CD8-positive, alpha-beta memory T cell (primary cell): ENCODE data around the gene GNGT2. TPM values are rescaled to one million over a fixed set of nuclear protein-coding genes. Genes with fewer than 3 reads are reported as not detected.

Source experiments
- CTCF ChIA-PET: fragments of 350-600 bp; sonication (Branson Sonifier 250); formaldehyde crosslinking; loops from one replicate; lab custom pipeline; 2021; ENCODE audit warnings: antibody characterized with exemption; lab: Charles Lee
- POLR2A ChIA-PET: fragments of 350-600 bp; sonication (Branson Sonifier 250); formaldehyde crosslinking; loops from one replicate; lab custom pipeline; 2021; ENCODE audit warnings: antibody characterized with exemption; lab: Charles Lee
- DNase-seq, 5 donors: peaks; one replicate each; pipeline versions ENCODE4 v3.0.0 to v3.0.0-alpha.2; 2020 to 2022; ENCODE audit warnings: mixed read lengths in 1 of 5
- H3K27ac ChIP-seq: one replicate; pipeline ENCODE4 v1.7.0; 2013; ENCODE audit warnings: low read depth, mild to moderate bottlenecking, low read length, moderate library complexity
- H3K27me3 ChIP-seq: 2 replicates; pipeline ENCODE4 v1.7.0; 2013; ENCODE audit warnings: low read length, mild to moderate bottlenecking; ENCODE audit not compliant: insufficient read depth, poor library complexity, severe bottlenecking
- H3K36me3 ChIP-seq: 2 replicates; pipeline ENCODE4 v1.7.0; 2013; ENCODE audit warnings: mild to moderate bottlenecking, low read length, moderate library complexity; ENCODE audit not compliant: insufficient read depth
- H3K4me1 ChIP-seq: 2 replicates; pipeline ENCODE4 v1.7.0; 2013; ENCODE audit warnings: mild to moderate bottlenecking, low read length, moderate library complexity; ENCODE audit not compliant: insufficient read depth
- H3K4me3 ChIP-seq: 2 replicates; pipeline ENCODE4 v1.7.0; 2013; ENCODE audit warnings: mild to moderate bottlenecking, low read length
- H3K9me3 ChIP-seq: 2 replicates; pipeline ENCODE4 v1.7.0; 2013; ENCODE audit warnings: mild to moderate bottlenecking, low read length
- H3K27ac Mint-ChIP-seq, 8 donors: one replicate each; pipeline ENCODE4 v1.8.0; 2020 to 2021; ENCODE audit warnings: mixed read lengths in 8 of 8, mild to moderate bottlenecking in 6 of 8, inconsistent platforms in 3 of 8, moderate library complexity in 3 of 8
- H3K27me3 Mint-ChIP-seq, 2 donors: one replicate each; pipeline ENCODE4 v1.8.0; 2020 to 2021; ENCODE audit warnings: mixed read lengths in 2 of 2, mild to moderate bottlenecking in 1 of 2, moderate library complexity in 1 of 2
- H3K36me3 Mint-ChIP-seq, 3 donors: one replicate each; pipeline ENCODE4 v1.8.0; 2020 to 2021; ENCODE audit warnings: mixed read lengths in 3 of 3, inconsistent platforms in 1 of 3, mild to moderate bottlenecking in 1 of 3
- H3K4me1 Mint-ChIP-seq, 3 donors: one replicate each; pipeline ENCODE4 v1.8.0; 2020 to 2021; ENCODE audit warnings: mixed read lengths in 3 of 3, inconsistent platforms in 1 of 3, mild to moderate bottlenecking in 1 of 3
- H3K4me3 Mint-ChIP-seq, 7 donors: one replicate each; pipeline ENCODE4 v1.8.0; 2020 to 2021; ENCODE audit warnings: mixed read lengths in 7 of 7, mild to moderate bottlenecking in 6 of 7, moderate library complexity in 4 of 7, inconsistent platforms in 2 of 7
- H3K9me3 Mint-ChIP-seq, 5 donors: one replicate each; pipeline ENCODE4 v1.8.0; 2020 to 2022; ENCODE audit warnings: mixed read lengths in 5 of 5, mild to moderate bottlenecking in 3 of 5, moderate library complexity in 2 of 5, inconsistent platforms in 1 of 5
- polyA plus RNA-seq: library from polyadenylated mRNA; unstranded; fragments of 300-500 nt; fragmentation: Illumina TruSeq; gene quantifications from one replicate; pipeline ENCODE4 v1.2.3, GENCODE V29; 2021
- total RNA-seq, 2 experiments: library from RNA; stranded (reverse); gene quantifications; one replicate each; pipeline ENCODE4 v1.2.3, GENCODE V29; 2021

GNGT2 gene
- total and polyA plus RNA-seq, 3 experiments from 2014 or later = 24.0 to 33.6 (median 26.5) TPM

DNA sequence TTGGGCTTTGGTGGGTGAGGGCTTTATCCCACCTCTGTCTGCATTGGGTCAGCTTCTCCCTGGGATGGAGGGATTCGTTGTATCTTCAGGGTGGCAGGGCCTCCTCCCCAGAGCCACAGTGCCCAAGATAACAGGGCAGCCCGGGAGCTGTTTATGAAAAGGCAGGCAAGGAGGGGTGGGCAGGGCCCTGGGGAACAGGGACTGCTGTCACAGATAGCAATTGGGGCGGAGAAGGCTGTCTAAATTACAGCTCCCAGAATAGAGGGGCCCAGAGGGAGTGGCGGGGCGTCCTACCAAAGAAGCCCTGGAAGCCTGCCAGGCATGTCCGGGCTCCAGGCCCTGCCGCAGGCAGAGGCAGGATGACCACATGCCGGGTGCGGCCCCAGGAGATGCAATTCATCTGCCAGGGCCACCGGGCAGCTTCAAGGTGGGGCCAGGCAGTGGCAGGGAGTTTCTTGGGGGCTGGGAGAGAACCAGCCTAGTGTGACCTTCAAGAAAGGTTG lies 39.0 kb upstream of the GNGT2 start:
- H3K36me3 Mint-ChIP-seq = peaks cover 0 to 4% (median 0%) of the 10 kb centered on the region in 3 donors
- CTCF ChIA-PET = no interaction called here
- H3K36me3 ChIP-seq = no peaks in the 10 kb centered on the region
- peaks cover 13 to 17% of the 10 kb centered on the region in 2 donors for H3K27me3 Mint-ChIP-seq
- H3K4me1 ChIP-seq = no peaks in the 10 kb centered on the region
- H3K4me3 ChIP-seq = no peak overlapping the region
- H3K9me3 Mint-ChIP-seq = no peaks in the 10 kb centered on the region
- H3K4me3 Mint-ChIP-seq = peak overlapping the region in 1 of 7 donors; percentile 18
- no peak overlapping the region for H3K27ac Mint-ChIP-seq
- POLR2A ChIA-PET = no interaction called here
- no peaks in the 10 kb centered on the region for H3K27me3 ChIP-seq
- no peaks in the 10 kb centered on the region for H3K9me3 ChIP-seq
- no peak for DNase-seq
- no peaks in the 10 kb centered on the region for H3K4me1 Mint-ChIP-seq
- H3K27ac ChIP-seq = no peak overlapping the region

DNA sequence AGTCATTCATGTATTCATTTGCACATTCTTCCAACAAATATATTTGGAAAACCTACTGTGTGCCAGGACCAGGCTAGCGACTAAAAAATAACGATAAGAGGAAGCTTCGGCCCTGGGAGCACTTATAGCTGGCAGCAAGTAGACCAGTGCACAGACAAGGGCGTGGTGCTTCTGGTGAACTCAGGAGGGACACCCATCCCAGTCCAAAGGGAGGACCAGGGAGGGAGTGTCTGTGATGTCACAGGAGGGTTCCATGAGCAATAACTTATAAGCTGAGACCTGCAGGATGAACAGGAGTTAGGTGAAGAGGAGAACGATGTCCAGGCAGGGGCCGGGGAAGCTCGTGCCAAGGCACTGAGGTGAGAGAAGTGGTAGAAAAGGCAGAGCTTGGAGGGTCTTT lies 37.6 kb upstream of the GNGT2 start:
- no peak overlapping the region for H3K27ac Mint-ChIP-seq
- H3K36me3 ChIP-seq = no peaks in the 10 kb centered on the region
- no peak overlapping the region for H3K27ac ChIP-seq
- peaks cover 0 to 4% (median 0%) of the 10 kb centered on the region in 3 donors for H3K36me3 Mint-ChIP-seq
- H3K9me3 ChIP-seq = no peaks in the 10 kb centered on the region
- H3K27me3 Mint-ChIP-seq = peaks cover 13 to 17% of the 10 kb centered on the region in 2 donors
- no peaks in the 10 kb centered on the region for H3K4me1 Mint-ChIP-seq
- no peak overlapping the region for H3K4me3 Mint-ChIP-seq
- no peaks in the 10 kb centered on the region for H3K9me3 Mint-ChIP-seq
- ChIA-PET POLR2A (no interaction called here), CTCF (interaction anchor here (1.1 to 1.2 kb wide), 2 partner anchors 21 to 68 kb away, joined by 3 to 5 read pairs; no protein-coding TSS in a partner anchor)
- no peaks in the 10 kb centered on the region for H3K27me3 ChIP-seq
- H3K4me1 ChIP-seq = no peaks in the 10 kb centered on the region
- DNase-seq = no peak
- no peak overlapping the region for H3K4me3 ChIP-seq

DNA sequence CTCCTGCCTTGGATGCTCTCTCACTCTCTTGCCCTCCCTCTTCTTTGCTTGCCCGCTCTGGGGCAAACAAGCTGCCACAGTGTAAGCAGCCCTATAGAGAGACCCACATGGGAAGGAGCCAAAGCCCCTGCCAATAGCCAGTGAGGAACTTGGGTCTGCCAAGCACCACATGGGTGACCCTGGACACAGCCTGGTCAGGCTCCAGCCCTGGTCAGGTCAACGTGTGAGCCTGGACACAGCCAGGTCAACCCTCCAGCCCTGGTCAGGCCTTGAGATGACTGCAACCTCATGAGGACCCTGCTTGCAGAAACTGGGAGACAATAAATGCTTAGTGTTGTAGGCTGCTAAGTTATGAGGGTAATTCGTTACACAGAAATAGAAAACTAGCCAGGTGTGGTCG lies 34.5 kb upstream of the GNGT2 start:
- Mint-ChIP-seq H3K9me3 (no peaks in the 10 kb centered on the region), H3K4me3 (no peak overlapping the region), H3K27ac (no peak overlapping the region), H3K36me3 (peaks cover 0 to 2% (median 0%) of the 10 kb centered on the region in 3 donors), H3K27me3 (peaks cover 15 to 17% of the 10 kb centered on the region in 2 donors), H3K4me1 (no peaks in the 10 kb centered on the region)
- ChIA-PET CTCF (no interaction called here), POLR2A (no interaction called here)
- no peaks in the 10 kb centered on the region for H3K9me3 ChIP-seq
- H3K27me3 ChIP-seq = no peaks in the 10 kb centered on the region
- no peaks in the 10 kb centered on the region for H3K4me1 ChIP-seq
- H3K27ac ChIP-seq = no peak overlapping the region
- H3K4me3 ChIP-seq = no peak overlapping the region
- DNase-seq = no peak
- no peaks in the 10 kb centered on the region for H3K36me3 ChIP-seq

DNA sequence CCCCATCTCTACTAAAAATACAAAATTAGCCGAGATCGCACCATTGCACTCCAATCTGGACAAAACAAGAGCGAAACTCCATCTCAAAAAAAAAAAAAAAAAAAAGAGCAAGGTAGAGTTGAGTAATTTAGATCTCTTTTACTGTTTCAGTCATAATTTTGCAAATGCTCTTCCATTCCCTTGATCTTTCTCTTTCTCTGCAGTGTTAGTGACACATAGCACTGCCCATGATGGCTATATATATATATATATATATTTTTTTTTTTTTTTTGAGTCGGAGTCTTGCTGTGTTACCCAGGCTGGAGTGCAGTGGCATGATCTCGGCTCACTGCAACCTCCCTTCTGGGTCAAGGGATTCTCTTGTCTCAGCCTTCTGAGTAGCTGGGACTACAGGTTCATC lies 32.4 kb upstream of the GNGT2 start:
- Histone ChIP-seq H3K27me3 (no peaks in the 10 kb centered on the region), H3K36me3 (no peaks in the 10 kb centered on the region), H3K27ac (no peak overlapping the region), H3K4me1 (no peaks in the 10 kb centered on the region), H3K9me3 (no peaks in the 10 kb centered on the region), H3K4me3 (no peak overlapping the region)
- Mint-ChIP-seq H3K27ac (no peak overlapping the region), H3K27me3 (peaks cover 12 to 16% of the 10 kb centered on the region in 2 donors), H3K9me3 (no peaks in the 10 kb centered on the region), H3K4me3 (no peak overlapping the region), H3K4me1 (no peaks in the 10 kb centered on the region), H3K36me3 (no peaks in the 10 kb centered on the region)
- no peak for DNase-seq
- CTCF ChIA-PET = interaction anchor here (1.0 kb wide), 1 partner anchor 63 kb away, joined by 3 read pairs; no protein-coding TSS in a partner anchor
- POLR2A ChIA-PET = no interaction called here

DNA sequence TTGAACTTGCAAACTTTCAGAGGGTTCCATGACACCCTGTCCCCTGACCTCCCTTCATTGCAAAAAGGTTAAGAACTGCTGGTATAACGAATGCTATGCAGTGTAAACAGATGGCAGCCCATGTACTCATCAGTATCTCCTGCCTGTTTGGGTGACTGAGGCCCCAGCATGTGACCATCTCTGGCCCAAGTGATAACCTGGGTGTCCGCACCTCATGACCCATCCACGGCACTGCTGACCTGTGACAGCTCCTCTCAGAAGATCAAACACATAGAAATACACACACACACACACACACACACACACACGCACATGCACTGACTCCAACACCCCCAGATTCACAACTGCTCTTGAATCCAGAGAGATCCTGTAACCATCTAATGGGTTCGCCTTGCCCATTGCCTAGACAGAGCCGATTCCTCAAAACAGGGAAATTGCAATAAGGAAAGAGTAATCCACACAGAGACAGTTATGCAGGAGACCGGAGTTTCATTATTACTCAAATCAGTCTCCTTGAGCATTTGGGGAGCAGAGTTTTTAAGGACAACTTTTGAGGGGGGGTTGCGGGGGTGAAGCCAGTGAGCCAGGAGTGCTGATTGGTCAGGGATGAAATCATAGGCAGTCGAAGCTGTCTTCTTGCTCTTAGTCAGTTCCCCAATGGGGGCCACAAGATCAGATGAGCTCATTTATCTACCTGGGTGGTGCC lies 31.5 kb upstream of the GNGT2 start:
- CTCF ChIA-PET = interaction anchor here (1.0 kb wide), 1 partner anchor 62 kb away, joined by 3 read pairs; no protein-coding TSS in a partner anchor
- Mint-ChIP-seq H3K27ac (no peak overlapping the region), H3K4me3 (no peak overlapping the region), H3K27me3 (peaks cover 10 to 14% of the 10 kb centered on the region in 2 donors), H3K36me3 (no peaks in the 10 kb centered on the region), H3K4me1 (no peaks in the 10 kb centered on the region), H3K9me3 (no peaks in the 10 kb centered on the region)
- Histone ChIP-seq H3K27me3 (no peaks in the 10 kb centered on the region), H3K36me3 (no peaks in the 10 kb centered on the region), H3K4me1 (no peaks in the 10 kb centered on the region), H3K4me3 (no peak overlapping the region), H3K9me3 (no peaks in the 10 kb centered on the region), H3K27ac (no peak overlapping the region)
- no peak for DNase-seq
- POLR2A ChIA-PET = no interaction called here

DNA sequence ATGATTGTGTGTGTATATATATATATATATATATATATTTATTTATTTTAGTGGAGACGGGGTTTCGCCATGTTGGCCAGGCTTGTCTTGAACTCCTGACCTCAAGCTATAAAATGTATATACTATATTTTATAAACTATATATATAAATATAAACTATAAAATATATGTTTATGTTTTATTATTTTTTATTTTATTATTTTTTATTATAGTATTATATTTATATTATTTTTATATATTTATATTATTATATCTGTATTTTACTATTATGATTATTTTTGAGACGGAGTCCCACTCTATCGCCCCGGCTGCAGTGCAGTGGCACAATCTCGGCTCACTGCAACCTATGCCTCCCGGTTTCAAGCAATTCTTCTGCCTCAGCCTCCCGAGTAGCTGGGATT lies 30.7 kb upstream of the GNGT2 start:
- H3K36me3 Mint-ChIP-seq = no peaks in the 10 kb centered on the region
- Histone ChIP-seq H3K9me3 (no peaks in the 10 kb centered on the region), H3K4me1 (no peaks in the 10 kb centered on the region), H3K27me3 (no peaks in the 10 kb centered on the region), H3K4me3 (no peak overlapping the region), H3K27ac (no peak overlapping the region), H3K36me3 (no peaks in the 10 kb centered on the region)
- no peaks in the 10 kb centered on the region for H3K4me1 Mint-ChIP-seq
- POLR2A ChIA-PET = no interaction called here
- H3K4me3 Mint-ChIP-seq = no peak overlapping the region
- DNase-seq = no peak
- H3K27ac Mint-ChIP-seq = no peak overlapping the region
- H3K27me3 Mint-ChIP-seq = peaks cover 8 to 11% of the 10 kb centered on the region in 2 donors
- no peaks in the 10 kb centered on the region for H3K9me3 Mint-ChIP-seq
- CTCF ChIA-PET = no interaction called here

DNA sequence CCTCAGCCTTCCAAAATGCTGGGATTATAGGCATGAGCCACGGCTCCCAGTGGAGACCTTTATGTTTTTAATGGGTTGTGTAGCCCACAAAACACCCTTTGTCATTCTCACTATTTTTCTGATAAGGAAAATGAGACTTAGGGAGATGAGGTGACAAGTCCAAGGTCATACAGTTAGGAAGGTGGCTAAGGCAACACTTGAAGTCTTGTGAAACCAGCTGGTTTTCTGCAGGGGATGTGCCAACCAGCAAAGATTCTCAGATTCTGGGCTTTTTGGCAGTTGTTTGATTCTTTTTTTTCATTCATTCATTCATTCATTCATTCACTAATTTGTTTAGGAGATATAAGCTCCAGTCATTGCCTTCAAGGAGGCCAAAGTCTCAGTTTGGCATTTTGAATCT lies 30.2 kb upstream of the GNGT2 start:
- Mint-ChIP-seq H3K27ac (no peak overlapping the region), H3K4me1 (no peaks in the 10 kb centered on the region), H3K36me3 (no peaks in the 10 kb centered on the region), H3K9me3 (no peaks in the 10 kb centered on the region), H3K4me3 (no peak overlapping the region), H3K27me3 (peaks cover 8 to 10% of the 10 kb centered on the region in 2 donors)
- H3K36me3 ChIP-seq = no peaks in the 10 kb centered on the region
- H3K4me1 ChIP-seq = no peaks in the 10 kb centered on the region
- H3K4me3 ChIP-seq = no peak overlapping the region
- no peaks in the 10 kb centered on the region for H3K27me3 ChIP-seq
- no peak overlapping the region for H3K27ac ChIP-seq
- ChIA-PET POLR2A (no interaction called here), CTCF (interaction anchor here (1.2 kb wide), 1 partner anchor 13 kb away, joined by 3 read pairs; no protein-coding TSS in a partner anchor)
- no peaks in the 10 kb centered on the region for H3K9me3 ChIP-seq
- DNase-seq = no peak

DNA sequence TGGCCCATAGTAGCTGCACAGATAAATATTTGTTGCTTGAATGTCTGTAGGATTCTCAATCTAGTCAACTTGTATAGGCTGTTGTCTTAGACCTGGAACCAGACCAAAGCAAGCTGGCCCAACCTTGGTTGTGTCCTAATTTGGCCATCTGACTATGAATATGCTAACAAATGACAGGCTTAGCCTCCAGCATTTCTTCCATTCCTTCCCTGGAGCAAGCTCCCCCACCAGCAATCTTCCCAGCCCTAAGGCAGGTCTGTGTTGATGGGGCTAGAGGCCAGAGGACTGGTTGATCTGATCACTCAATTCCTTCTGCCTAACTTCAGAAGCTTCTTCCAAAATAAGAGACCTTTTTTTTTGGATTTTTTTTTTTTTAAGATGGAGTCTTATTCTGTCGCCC lies 29.6 kb upstream of the GNGT2 start:
- DNase-seq = no peak
- POLR2A ChIA-PET = no interaction called here
- Histone ChIP-seq H3K4me1 (no peaks in the 10 kb centered on the region), H3K9me3 (no peaks in the 10 kb centered on the region), H3K4me3 (no peak overlapping the region), H3K27me3 (no peaks in the 10 kb centered on the region), H3K36me3 (no peaks in the 10 kb centered on the region), H3K27ac (no peak overlapping the region)
- no peaks in the 10 kb centered on the region for H3K36me3 Mint-ChIP-seq
- no peak overlapping the region for H3K27ac Mint-ChIP-seq
- peaks cover 7 to 8% of the 10 kb centered on the region in 2 donors for H3K27me3 Mint-ChIP-seq
- CTCF ChIA-PET = interaction anchor here (0.6 to 1.2 kb wide), 2 partner anchors 12 to 59 kb away, joined by 3 read pairs; no protein-coding TSS in a partner anchor
- no peaks in the 10 kb centered on the region for H3K4me1 Mint-ChIP-seq
- no peak overlapping the region for H3K4me3 Mint-ChIP-seq
- no peaks in the 10 kb centered on the region for H3K9me3 Mint-ChIP-seq
